ENCODE data around the gene TTC33. TPM values are rescaled to one million over a fixed set of nuclear protein-coding genes. Genes with fewer than 3 reads are reported as not detected.
"Not testable (repeated sequence)": the region's sequence is repeated elsewhere in the genome, so short reads cannot be mapped to it uniquely, and the experiment has no call there.

The TTC33 gene
- polyA plus RNA-seq, 1 of the 3 experiments (the other 2 are of a cell fraction), result 2.2 TPM

DNA sequence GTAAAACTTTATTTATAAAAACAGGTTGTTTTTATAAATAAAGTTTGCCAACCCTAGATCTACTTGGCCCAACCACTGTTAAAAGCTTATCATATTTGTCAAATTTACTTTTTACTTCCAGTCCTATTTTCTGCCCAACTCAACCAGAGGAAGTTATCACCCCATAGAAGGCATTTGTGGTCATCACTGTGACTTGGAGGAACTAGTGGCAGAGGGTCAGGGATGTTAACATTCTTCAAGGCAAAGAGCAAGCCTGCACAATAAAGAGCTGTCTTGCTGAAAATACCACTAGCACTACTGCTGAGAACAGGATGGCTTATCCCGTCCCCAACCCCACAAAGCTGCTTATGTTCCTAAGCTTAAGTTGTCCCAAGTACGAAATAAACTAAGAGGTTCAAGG is 22.3 kb downstream of the TTC33 start:
- no peak for DNase-seq
- H3K9ac ChIP-seq, result no peak overlapping the region

DNA sequence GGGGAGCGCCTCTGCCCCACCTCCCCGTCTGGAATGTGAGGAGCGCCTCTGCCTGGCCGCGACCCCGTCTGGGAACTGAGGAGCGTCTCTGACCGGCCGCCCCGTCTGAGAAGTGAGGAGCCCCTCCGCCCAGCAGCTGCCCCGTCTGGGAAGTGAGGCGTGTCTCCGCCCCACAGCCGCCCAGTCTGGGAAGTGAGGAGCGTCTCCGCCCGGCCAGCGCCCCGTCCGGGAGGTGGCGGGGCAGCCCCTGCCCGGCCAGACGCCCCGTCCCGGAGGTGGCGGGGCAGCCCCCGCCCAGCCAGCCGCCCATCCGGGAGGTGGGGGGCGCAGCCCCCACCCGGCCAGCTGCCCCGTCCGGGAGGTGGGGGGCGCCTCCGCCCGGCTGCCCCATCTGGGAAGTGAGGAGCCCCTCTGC is 33.3 kb downstream of the TTC33 start:
- H3K27ac ChIP-seq (ENCODE audit: low read depth in 2 of 2, low read length in 1 of 2); H2AFZ ChIP-seq (ENCODE audit: low read depth); H3K4me1 ChIP-seq (ENCODE audit: control insufficient read depth in 1 of 2, insufficient read depth in 2 of 2, low read depth in 1 of 2, low read length in 1 of 2); DNase-seq; H3K9me2 ChIP-seq; CTCF ChIA-PET; H3K9ac ChIP-seq; H3K9me3 ChIP-seq; H3K27me3 ChIP-seq (ENCODE audit: insufficient read depth); POLR2A ChIA-PET; H3K79me2 ChIP-seq (ENCODE audit: insufficient read depth); H3K4me3 ChIP-seq (ENCODE audit: low read depth in 2 of 2, low read length in 1 of 2); H4K20me1 ChIP-seq (ENCODE audit: insufficient read depth); H3F3A ChIP-seq (replicated peaks; ENCODE audit: insufficient read depth); H3K4me2 ChIP-seq: not testable (repeated sequence)
- WGBS (ENCODE audit: low lambda C conversion rate), result 98% methylated on average over 11 of the region's 37 CpGs
- H3K36me3 ChIP-seq (replicated peaks in 1 of 2; ENCODE audit: control insufficient read depth in 1 of 2, insufficient read depth in 2 of 2, low read length in 1 of 2), result peaks cover 13 to 30% of the 10 kb centered on the region in 2 experiments

More for the DNA sequence above, 22.3 kb downstream of the TTC33 start:
- TF ChIP-seq, protein P1, sequence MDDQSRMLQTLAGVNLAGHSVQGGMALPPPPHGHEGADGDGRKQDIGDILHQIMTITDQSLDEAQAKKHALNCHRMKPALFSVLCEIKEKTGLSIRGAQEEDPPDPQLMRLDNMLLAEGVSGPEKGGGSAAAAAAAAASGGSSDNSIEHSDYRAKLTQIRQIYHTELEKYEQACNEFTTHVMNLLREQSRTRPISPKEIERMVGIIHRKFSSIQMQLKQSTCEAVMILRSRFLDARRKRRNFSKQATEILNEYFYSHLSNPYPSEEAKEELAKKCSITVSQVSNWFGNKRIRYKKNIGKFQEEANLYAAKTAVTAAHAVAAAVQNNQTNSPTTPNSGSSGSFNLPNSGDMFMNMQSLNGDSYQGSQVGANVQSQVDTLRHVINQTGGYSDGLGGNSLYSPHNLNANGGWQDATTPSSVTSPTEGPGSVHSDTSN (IDR thresholded peaks at IDR 0.05), result no peak
- TF ChIP-seq REST (IDR thresholded peaks at IDR 0.05; ENCODE audit: low read depth, low read length), result no peak
- TF ChIP-seq MXI1 (IDR thresholded peaks at IDR 0.05; ENCODE audit: low read depth, low read length), result no peak
- TF ChIP-seq EP300 (IDR thresholded peaks at IDR 0.05; ENCODE audit: borderline replicate concordance in 1 of 2, low read depth in 1 of 2, low read length in 1 of 2), result no peak
- TF ChIP-seq MEF2A (IDR thresholded peaks at IDR 0.05; ENCODE audit: borderline replicate concordance, low read depth), result no peak
- TF ChIP-seq POLR2AphosphoS5 (IDR thresholded peaks at IDR 0.05; ENCODE audit: low read depth, low read length), result no peak
- TF ChIP-seq, protein P2, sequence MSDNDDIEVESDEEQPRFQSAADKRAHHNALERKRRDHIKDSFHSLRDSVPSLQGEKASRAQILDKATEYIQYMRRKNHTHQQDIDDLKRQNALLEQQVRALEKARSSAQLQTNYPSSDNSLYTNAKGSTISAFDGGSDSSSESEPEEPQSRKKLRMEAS (IDR thresholded peaks at IDR 0.05; ENCODE audit: low read depth), result no peak
- TF ChIP-seq NFIC (IDR thresholded peaks at IDR 0.05; ENCODE audit: borderline replicate concordance), result no peak
- no peak for TF ChIP-seq RCOR1 (IDR thresholded peaks at IDR 0.05; ENCODE audit: low read length)
- TF ChIP-seq YY1 (IDR thresholded peaks at IDR 0.05; ENCODE audit: low read depth), result no peak
- TF ChIP-seq NRF1 (IDR thresholded peaks at IDR 0.05; ENCODE audit: low read depth, low read length), result no peak
- TF ChIP-seq USF2 (IDR thresholded peaks at IDR 0.05; ENCODE audit: borderline replicate concordance, low read depth, low read length), result no peak
- no peak for TF ChIP-seq GABPA (IDR thresholded peaks at IDR 0.05; ENCODE audit: low read depth)
- no peak for TF ChIP-seq RAD21 (IDR thresholded peaks at IDR 0.05; ENCODE audit: low read length)
- no peak for TF ChIP-seq CHD2 (IDR thresholded peaks at IDR 0.05; ENCODE audit: low read length, partially characterized antibody)
- TF ChIP-seq GATA2 (CRISPR knock-in tag; IDR thresholded peaks at IDR 0.05), result no peak
- no peak for TF ChIP-seq RXRA (IDR thresholded peaks at IDR 0.05; ENCODE audit: borderline replicate concordance, low read depth)
- TF ChIP-seq SIN3A (IDR thresholded peaks at IDR 0.05; ENCODE audit: borderline replicate concordance, low read depth, low read length), result no peak
- TF ChIP-seq EZH2phosphoT487 (IDR thresholded peaks at IDR 0.05; ENCODE audit: borderline replicate concordance, low read depth), result no peak
- Histone ChIP-seq H3K27ac (ENCODE audit: low read depth in 2 of 2, low read length in 1 of 2) (no peak overlapping the region), H3F3A (replicated peaks; ENCODE audit: insufficient read depth) (peaks cover 20% of the 10 kb centered on the region), H3K9me3 (no peaks in the 10 kb centered on the region), H2AFZ (ENCODE audit: low read depth) (no peak overlapping the region), H3K4me2 (no peak overlapping the region), H3K4me3 (ENCODE audit: low read depth in 2 of 2, low read length in 1 of 2) (no peak overlapping the region), H4K20me1 (ENCODE audit: insufficient read depth) (no peaks in the 10 kb centered on the region), H3K27me3 (ENCODE audit: insufficient read depth) (no peaks in the 10 kb centered on the region), H3K9me2 (no peaks in the 10 kb centered on the region), H3K36me3 (replicated peaks in 1 of 2; ENCODE audit: control insufficient read depth in 1 of 2, insufficient read depth in 2 of 2, low read length in 1 of 2) (peaks cover 0 to 9% of the 10 kb centered on the region in 2 experiments), H3K4me1 (ENCODE audit: control insufficient read depth in 1 of 2, insufficient read depth in 2 of 2, low read depth in 1 of 2, low read length in 1 of 2) (peaks cover 0 to 20% of the 10 kb centered on the region in 2 experiments; a peak in 1 of 4 replicates), H3K79me2 (ENCODE audit: insufficient read depth) (no peaks in the 10 kb centered on the region; the same call in 1 of the 2 replicates)
- POLR2A ChIA-PET, result no interaction called here
- CTCF ChIA-PET, result interaction anchor here (1.5 kb wide), 1 partner anchor 146 kb away, joined by 3 read pairs; no protein-coding TSS in a partner anchor
- WGBS (ENCODE audit: low lambda C conversion rate), result 96% methylated on average over 2 of the region's 2 CpGs

Data from SK-N-SH (cell line).